Spleen (tissue), 11 donors: ENCODE results near the gene AGPAT4. TPM values are rescaled to one million over a fixed set of nuclear protein-coding genes. Genes with fewer than 3 reads are reported as not detected.
A peak's percentile ranks its signal among the peaks of the same experiment; 100 is the strongest.

ENCODE experiments used
- DNase-seq: peaks from one replicate; pipeline ENCODE4 v3.0.0-alpha.2; 2020
- H3K27ac ChIP-seq, 8 donors: fragments of 200-600 bp; sonication (generic) in 7 of 8; 1 replicate in 4 of 8; 2 replicates in 4 of 8; pipeline versions ENCODE4 v1.5.0 to v1.8.0; 2016 to 2021; ENCODE audit warnings: inconsistent platforms in 4 of 8, mild to moderate bottlenecking in 4 of 8, moderate library complexity in 1 of 8
- H3K27me3 ChIP-seq, 7 donors: fragments of 200-600 bp; sonication (generic) in 6 of 7; replicated peaks in 1 of 7; 1 replicate in 4 of 7; 2 replicates in 3 of 7; pipeline versions ENCODE4 v1.5.0 to v1.8.0; 2016 to 2021; ENCODE audit warnings: inconsistent platforms in 3 of 7, mild to moderate bottlenecking in 1 of 7
- H3K36me3 ChIP-seq, 6 donors: fragments of 200-600 bp; sonication (generic) in 5 of 6; 1 replicate in 4 of 6; 2 replicates in 2 of 6; pipeline versions ENCODE4 v1.5.0 to v1.8.0; 2016 to 2021; ENCODE audit warnings: inconsistent platforms in 2 of 6
- H3K4me1 ChIP-seq, 6 donors: fragments of 200-600 bp; sonication (generic) in 5 of 6; 1 replicate in 3 of 6; 2 replicates in 3 of 6; pipeline versions ENCODE4 v1.5.0 to v1.8.0; 2016 to 2021; ENCODE audit warnings: inconsistent platforms in 3 of 6
- H3K4me3 ChIP-seq, 8 donors: fragments of 200-600 bp; sonication (generic) in 7 of 8; 1 replicate in 4 of 8; 2 replicates in 4 of 8; pipeline versions ENCODE4 v1.5.0 to v1.8.0; 2016 to 2021; ENCODE audit warnings: inconsistent platforms in 4 of 8, mild to moderate bottlenecking in 4 of 8, moderate library complexity in 2 of 8
- H3K9me3 ChIP-seq, 8 donors: fragments of 200-600 bp; sonication (generic) in 7 of 8; 1 replicate in 4 of 8; 2 replicates in 4 of 8; pipeline versions ENCODE4 v1.5.0 to v1.8.0; 2016 to 2021; ENCODE audit warnings: inconsistent platforms in 4 of 8
- CTCF ChIP-seq, 11 experiments: fragments of 200-600 bp in 7 of 11; fragments of 450-650 bp in 4 of 11; sonication (generic) in 4 of 11; IDR thresholded peaks in 8 of 11; conservative IDR thresholded peaks in 3 of 11; 1 replicate in 7 of 11; 2 replicates in 4 of 11; pipeline versions ENCODE4 v1.4.0 to v1.8.0; 2016 to 2021; ENCODE audit warnings: antibody characterized with exemption in 11 of 11, inconsistent platforms in 4 of 11, mild to moderate bottlenecking in 1 of 11
- POLR2A ChIP-seq, 3 donors: fragments of 450-650 bp; IDR thresholded peaks; one replicate each; pipeline ENCODE4 v1.5.1; 2017; ENCODE audit warnings: antibody characterized with exemption in 3 of 3, mild to moderate bottlenecking in 1 of 3
- POLR2AphosphoS5 ChIP-seq, 3 donors: sonication (generic); formaldehyde crosslinking; IDR thresholded peaks; one replicate each; pipeline ENCODE4 v1.5.1; 2017; ENCODE audit warnings: antibody characterized with exemption in 3 of 3
- WGBS, 5 donors: extraction: QIAGEN DNeasy Blood & Tissue Kit in 3 of 5; methylation state at CpG; one replicate each; pipeline versions ENCODE4 v1.1.5 to v1.1.7; 2013 to 2018; 5-methylcytosine and 5-hydroxymethylcytosine counted together
- intact Hi-C: fragments of 100-400 bp; cut with DNase I; formaldehyde crosslinking; loops from one replicate; pipeline ENCODE4 v1.15.0; 2023; ENCODE audit warnings: low total_unique reads
- polyA plus RNA-seq, 3 donors: library from polyadenylated mRNA; stranded (reverse); fragments of 200-250 nt; gene quantifications; one replicate each; pipeline ENCODE4 v1.2.1, GENCODE V29; 2013
- total RNA-seq, 7 donors: library from RNA; depleted of rRNA in 3 of 7; stranded (reverse); fragments of >200 nt in 3 of 7; fragmentation: NEBNext Ultra II Directional in 4 of 7; extraction: Animal tissue kit (Norgen Biotek cat#: 25700) in 4 of 7; gene quantifications; one replicate each; pipeline versions ENCODE4 v1.1.0 to v1.2.1, GENCODE V29; 2016 to 2021
- donor health status: healthy with polysubstance abuse.
- donor health status: DM: no; HTN: no; CAD: no; lungs with moderate emphysema.
- donor health status: DM: no; HTN: no; CAD: no.
- donor health status: Bipolar disorder and iron deficiency.
- donor health status: healthy.
- donor health status: DM: no; HTN: no; CAD: no.
- donor health status: DM: yes; HTN: yes; CAD: no.

AGPAT4 gene
- total and polyA plus RNA-seq, 10 donors = 0.80 to 16.8 (median 8.4) TPM

- TF ChIP-seq POLR2AphosphoS5 (IDR thresholded peaks at IDR 0.05) (no peak), POLR2A (IDR thresholded peaks at IDR 0.05) (no peak), CTCF (IDR thresholded peaks at IDR 0.05 in 8 of 11, conservative IDR thresholded peaks at IDR 0.05 in 3 of 11) (no peak)
- DNase-seq = no peak
Observed at GRCh38 chr6:161244725-161245124, 29.1 kb downstream of the AGPAT4 start.

GRCh38 chr6:161242779-161243693, 30.8 kb downstream of the AGPAT4 start:
- peak; percentile 22 to 59 (median 43) for TF ChIP-seq POLR2AphosphoS5 (IDR thresholded peaks at IDR 0.05)
- no peak for TF ChIP-seq POLR2A (IDR thresholded peaks at IDR 0.05)
- peaks cover 0 to 11% (median 0%) of the 10 kb centered on the region in 6 donors for H3K4me1 ChIP-seq
- H3K27ac ChIP-seq = peak overlapping the region in 1 of 8 donors; percentile 23
- H3K4me3 ChIP-seq = no peak overlapping the region
- no peaks in the 10 kb centered on the region for H3K9me3 ChIP-seq
- 60 to 88% (median 65%) methylated on average over 28 of the region's 28 CpGs for WGBS, 5 donors
- DNase-seq = no peak
- H3K36me3 ChIP-seq = peaks cover 0 to 5% (median 0%) of the 10 kb centered on the region in 6 donors
- intact Hi-C loops = no loop called here
- H3K27me3 ChIP-seq = no peaks in the 10 kb centered on the region

More at GRCh38 chr6:161244725-161245124, 29.1 kb downstream of the AGPAT4 start:
- Histone ChIP-seq H3K27ac (no peak overlapping the region), H3K27me3 (no peaks in the 10 kb centered on the region), H3K36me3 (peaks cover 0 to 5% (median 0%) of the 10 kb centered on the region in 6 donors), H3K9me3 (peaks cover 0 to 5% (median 0%) of the 10 kb centered on the region in 8 donors), H3K4me1 (peaks cover 0 to 11% (median 0%) of the 10 kb centered on the region in 6 donors), H3K4me3 (no peak overlapping the region)
- WGBS, 5 donors = 88 to 98% (median 96%) methylated on average over 7 of the region's 7 CpGs
- intact Hi-C loops = no loop called here

- Histone ChIP-seq H3K4me1 (peaks cover 0 to 11% (median 0%) of the 10 kb centered on the region in 6 donors), H3K9me3 (no peaks in the 10 kb centered on the region), H3K4me3 (no peak overlapping the region), H3K27me3 (no peaks in the 10 kb centered on the region), H3K36me3 (peaks cover 0 to 5% (median 0%) of the 10 kb centered on the region in 6 donors), H3K27ac (no peak overlapping the region)
- DNase-seq = no peak
- WGBS, 5 donors = 90 to 93% (median 91%) methylated on average over 10 of the region's 10 CpGs
- TF ChIP-seq POLR2AphosphoS5 (IDR thresholded peaks at IDR 0.05) (no peak), POLR2A (IDR thresholded peaks at IDR 0.05) (no peak), CTCF (IDR thresholded peaks at IDR 0.05 in 8 of 11, conservative IDR thresholded peaks at IDR 0.05 in 3 of 11) (no peak)
- intact Hi-C loops = no loop called here
Observed at GRCh38 chr6:161242113-161242512, 31.7 kb downstream of the AGPAT4 start.

- Histone ChIP-seq H3K4me3 (no peak overlapping the region), H3K36me3 (no peaks in the 10 kb centered on the region), H3K27ac (no peak overlapping the region), H3K27me3 (no peaks in the 10 kb centered on the region), H3K4me1 (peaks cover 0 to 25% (median 8%) of the 10 kb centered on the region in 6 donors), H3K9me3 (no peaks in the 10 kb centered on the region)
- DNase-seq = no peak
- TF ChIP-seq CTCF (IDR thresholded peaks at IDR 0.05 in 8 of 11, conservative IDR thresholded peaks at IDR 0.05 in 3 of 11) = no peak
- no peak for TF ChIP-seq POLR2A (IDR thresholded peaks at IDR 0.05)
- intact Hi-C loops = no loop called here
- WGBS, 5 donors = 97 to 98% (median 97%) methylated on average over 6 of the region's 6 CpGs
Observed at GRCh38 chr6:161239001-161239400, 34.9 kb downstream of the AGPAT4 start.
